UCSD-AML1 (cell line): ENCODE data around the gene TPSD1.
"Not testable (repeated sequence)": the region's sequence is repeated elsewhere in the genome, so short reads cannot be mapped to it uniquely, and the experiment has no call there.

Experiments
- DNase-seq: peaks from one replicate; lab custom pipeline; 2025; ENCODE audit not compliant: unreplicated experiment; lab: John Stamatoyannopoulos, UW

Gene TPSD1

GRCh38 chr16:1279945-1280589 lies 24.2 kb downstream of the TPSD1 start:
- no peak for DNase-seq

DNA sequence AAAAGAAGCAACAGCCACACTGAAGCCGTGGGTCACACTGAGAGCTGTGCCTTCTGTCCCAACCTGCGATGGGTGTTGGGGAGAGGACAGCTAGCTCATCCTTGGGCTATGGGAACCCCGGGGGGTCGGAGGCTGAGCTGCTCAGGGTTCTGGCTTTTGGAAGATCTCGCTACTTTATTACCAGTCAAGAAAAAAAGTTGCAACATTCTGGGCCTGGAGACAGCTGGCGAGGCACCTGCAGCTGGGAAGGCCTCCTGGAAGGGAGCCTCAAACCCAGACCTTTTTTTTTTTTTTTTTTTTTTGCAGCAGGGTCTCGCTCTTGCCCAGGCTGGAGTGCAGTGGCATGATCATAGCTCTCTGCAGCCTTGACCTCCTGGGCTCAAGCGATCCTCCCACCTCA lies 24.9 kb downstream of the TPSD1 start:
- no peak for DNase-seq

GRCh38 chr16:1281517-1281916 lies 25.6 kb downstream of the TPSD1 start:
- no peak for DNase-seq

- no peak for DNase-seq
Observed at GRCh38 chr16:1282324-1282973, 26.6 kb downstream of the TPSD1 start.

- DNase-seq = peak; percentile 34
Observed at GRCh38 chr16:1283296-1283695, 27.4 kb downstream of the TPSD1 start.

DNA sequence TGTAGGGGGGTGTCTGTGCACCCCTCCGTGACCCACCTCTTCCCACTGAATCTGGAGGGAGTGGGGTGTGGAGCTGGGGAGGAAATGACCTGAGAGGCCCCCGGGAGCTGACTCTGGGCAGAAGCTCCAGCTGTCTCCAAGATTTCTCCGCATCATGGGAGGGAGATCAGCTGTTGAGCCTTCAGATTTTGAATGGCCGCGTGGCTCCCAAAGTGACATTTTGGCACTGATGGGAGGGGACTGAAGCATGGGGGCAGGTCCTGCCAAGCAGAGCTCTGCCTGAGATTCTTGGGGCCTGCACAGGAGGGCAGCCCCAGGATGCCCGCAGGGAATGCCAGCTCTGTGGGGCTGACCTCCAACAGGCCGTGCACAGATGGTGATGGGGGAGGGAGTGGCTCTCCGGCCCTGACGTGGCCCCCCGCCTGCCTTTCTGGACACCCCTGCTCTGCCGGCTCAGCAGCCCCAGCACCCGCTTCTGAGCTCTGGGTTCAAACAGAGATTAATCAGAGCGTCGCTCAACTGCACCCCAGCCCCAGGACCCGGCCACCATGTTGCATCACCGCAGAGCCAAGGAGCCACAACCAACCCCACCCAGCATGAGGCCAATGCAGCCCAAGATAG lies 28.2 kb downstream of the TPSD1 start:
- DNase-seq = no peak

DNA sequence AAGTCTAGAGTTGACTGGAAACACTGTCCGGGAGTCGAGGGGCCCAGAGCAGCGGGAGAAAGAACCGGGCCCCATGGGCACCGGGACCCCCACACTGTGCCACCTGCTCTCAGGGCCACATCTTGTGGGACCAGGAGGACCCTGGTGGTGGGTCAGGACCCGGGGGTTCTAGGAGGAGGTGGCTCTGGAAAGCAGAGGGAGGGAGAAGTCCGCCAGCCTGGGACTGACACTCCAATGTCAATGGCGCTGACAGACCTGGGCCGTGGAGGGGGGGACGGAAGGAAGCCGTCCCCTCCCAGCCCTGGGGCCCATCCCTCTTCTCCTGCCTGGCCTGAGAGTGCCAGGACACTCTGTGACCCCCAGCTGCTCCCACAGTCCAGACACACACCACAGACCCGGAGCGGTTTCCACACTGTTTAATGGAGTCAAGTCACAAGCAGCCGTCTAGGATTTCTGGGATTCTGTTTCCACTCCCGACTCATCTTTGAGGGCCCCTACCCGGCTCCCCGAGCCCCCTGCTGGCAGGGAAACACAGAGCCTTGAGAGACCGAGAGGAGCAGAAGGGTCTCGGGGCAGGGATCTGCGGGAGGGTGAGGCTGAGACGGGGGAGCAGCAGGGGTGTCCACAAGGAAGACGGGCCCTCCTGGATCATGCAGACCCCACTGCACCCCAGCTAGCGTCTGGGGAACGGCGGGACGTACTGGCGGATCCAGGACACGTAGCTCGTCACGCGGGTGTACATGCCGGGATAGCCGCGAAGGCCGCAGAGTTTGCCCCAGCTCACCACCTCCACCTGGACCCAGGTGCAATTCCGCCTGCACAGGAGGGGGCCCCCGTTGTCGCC lies 30.0 kb downstream of the TPSD1 start:
- no peak for DNase-seq

DNA sequence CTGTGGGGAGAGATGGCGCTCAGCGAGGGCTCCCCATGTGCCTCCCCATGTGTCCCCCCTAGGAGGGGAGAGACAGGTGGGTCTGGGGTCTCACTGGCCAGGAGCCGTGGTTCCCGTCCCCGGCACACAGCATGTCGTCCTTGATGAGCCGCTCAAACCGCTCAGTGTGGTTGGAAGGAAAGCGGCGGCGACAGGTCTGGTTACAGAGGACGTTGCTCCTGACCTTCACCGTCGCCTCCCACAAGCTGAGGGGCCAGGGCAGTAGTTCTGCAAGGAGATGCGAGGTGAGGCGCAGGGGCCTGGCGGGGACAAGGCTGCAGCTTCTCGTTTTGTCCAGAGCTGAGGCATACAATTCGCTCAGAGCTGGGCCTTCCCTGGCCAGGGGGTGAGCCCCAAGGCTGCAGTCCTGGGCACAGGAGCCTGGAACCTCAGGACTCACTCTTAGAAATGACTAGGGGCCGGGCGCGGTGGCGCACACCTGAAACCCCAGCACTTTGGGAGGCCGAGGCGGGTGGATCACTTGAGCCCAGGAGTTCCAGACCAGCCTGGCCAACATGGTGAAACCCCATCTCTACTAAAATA lies 30.7 kb downstream of the TPSD1 start:
- DNase-seq = no peak

- DNase-seq = no peak
Observed at GRCh38 chr16:1287982-1288670, 32.3 kb downstream of the TPSD1 start.

DNA sequence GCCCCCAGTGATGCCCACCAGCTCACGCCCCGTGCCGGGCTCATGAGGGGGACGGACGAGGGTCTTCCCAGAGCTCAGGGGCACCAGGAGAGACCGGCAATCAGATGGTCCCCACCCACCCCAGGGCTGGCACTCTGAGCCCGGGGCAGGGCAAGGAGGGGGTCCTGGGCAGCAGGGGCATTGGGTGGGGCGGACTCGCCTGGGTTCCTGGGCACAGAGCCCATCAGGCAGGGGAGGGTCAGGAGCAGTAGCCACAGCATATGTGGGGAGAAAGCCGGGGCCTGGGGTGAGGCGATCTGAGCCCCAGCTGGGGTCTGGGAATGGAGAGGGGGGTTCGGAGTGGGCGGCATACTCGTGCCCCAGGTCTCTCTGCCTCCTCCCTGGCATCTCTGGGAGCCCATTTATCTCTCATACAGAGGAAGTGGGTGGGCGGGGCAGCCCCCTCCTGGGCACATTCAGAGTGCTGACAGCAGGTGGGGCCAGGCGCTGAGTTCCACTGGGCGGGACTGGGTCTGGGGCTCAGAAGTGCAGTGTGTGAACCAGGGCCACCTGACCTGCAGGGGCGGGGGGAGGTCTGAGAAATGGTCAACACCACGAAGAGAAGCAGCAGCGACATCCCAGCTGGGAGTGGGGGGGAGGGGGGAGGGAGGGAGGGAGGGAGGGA lies 33.1 kb downstream of the TPSD1 start:
- no peak for DNase-seq

DNA sequence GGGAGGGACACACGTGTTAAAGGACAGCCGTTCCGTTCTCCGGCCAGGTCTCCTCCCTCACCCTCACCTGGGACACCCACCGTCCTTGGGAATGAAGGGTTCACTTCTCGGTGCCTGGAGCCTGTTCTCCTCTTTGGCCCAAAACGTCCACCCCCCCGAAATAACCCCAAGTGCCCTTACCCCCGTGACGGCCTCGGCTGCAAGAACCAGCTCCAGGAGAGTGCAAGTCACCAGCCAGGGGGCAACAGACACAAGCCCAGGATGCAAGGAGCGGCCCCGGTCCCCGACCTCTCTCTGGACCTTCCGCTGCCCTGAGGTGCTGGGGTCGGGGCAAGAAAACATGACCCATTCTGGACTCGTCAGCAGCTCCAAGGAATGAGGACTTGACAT lies 33.6 kb downstream of the TPSD1 start:
- no peak for DNase-seq

DNA sequence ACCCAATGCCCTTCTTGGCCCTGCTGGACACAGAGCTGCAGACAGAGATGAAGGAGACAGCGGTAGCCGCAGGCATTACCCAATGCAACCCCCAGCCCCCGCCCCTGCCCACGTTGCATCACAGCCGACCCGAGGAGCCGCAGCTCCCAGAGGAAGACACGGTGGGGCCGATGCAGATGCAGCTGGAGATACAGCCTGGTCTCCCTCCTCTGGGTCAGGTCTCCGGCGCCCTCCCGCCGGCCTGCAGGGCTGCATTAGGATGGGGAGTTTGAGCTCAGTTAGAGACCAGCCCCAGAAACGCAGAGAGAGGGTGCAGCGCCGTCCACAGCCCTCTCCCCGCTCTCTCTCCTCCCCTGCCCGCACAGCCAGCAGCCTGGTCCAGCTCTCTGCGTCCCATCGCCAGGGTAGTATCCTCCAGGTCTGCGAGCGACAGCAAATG lies 34.2 kb downstream of the TPSD1 start:
- no peak for DNase-seq

GRCh38 chr16:1290860-1291575 lies 35.1 kb downstream of the TPSD1 start:
- DNase-seq = no peak

DNA sequence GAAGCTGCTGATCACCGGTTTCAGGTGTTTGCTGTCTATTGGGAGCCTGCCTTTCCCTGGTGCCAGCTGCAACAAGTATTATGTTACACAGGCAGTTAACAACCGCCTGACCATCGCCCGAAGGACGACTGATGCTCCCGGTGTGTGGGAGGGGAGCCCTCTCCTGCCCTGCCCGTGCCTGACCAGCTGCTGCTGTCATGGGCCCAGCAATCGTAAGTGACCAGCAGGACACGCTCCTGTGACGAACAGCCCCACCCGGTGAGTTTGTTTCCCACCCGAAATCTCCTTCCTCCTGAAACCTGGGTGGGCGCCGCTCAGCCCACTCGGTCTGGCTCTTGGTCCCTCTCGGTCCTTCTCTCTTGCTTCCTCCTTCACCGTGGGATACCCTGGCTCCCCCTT lies 35.7 kb downstream of the TPSD1 start:
- no peak for DNase-seq

- not testable (repeated sequence) for DNase-seq
Observed at GRCh38 chr16:1292208-1292607, 36.3 kb downstream of the TPSD1 start.

DNA sequence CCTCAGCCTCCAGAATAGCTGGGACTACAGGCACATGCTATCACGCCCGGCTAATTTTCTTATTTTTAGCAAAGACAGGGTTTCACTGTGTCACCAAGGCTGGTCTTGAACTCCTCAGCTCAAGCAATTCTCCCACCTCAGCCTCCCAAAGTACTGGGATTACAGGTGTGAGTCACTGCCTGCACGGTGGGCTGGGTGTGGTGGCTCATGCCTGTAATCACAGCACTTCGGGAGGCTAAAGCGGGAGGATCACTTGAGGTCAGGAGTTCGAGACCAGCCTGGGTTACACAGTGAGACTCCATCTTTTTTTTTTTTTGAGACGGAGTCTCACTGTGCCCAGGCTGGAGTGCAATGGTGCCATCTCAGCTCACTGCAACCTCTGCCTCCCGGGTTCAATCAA lies 36.9 kb downstream of the TPSD1 start:
- DNase-seq = not testable (repeated sequence)

- no peak for DNase-seq
Observed at GRCh38 chr16:1293921-1294656, 38.2 kb downstream of the TPSD1 start.

DNA sequence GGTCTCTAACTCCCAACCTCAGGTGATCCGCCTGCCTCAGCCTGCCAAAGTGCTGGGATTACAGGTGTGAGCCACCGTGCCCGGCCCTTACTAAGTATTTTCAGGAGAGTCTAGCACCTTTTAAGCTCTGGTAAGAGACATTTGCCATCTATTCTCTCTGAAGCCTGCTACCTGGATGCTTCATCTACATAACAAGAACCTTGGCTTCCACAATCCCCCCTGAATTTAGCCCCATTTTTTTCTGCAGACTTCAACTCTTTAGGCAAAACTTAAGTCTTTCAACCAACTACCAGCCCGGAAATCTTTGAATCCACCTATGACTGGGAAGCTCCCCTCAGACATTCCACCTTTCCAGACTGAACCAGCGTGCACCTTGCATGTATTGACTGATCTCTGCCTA lies 39.6 kb downstream of the TPSD1 start:
- no peak for DNase-seq

DNA sequence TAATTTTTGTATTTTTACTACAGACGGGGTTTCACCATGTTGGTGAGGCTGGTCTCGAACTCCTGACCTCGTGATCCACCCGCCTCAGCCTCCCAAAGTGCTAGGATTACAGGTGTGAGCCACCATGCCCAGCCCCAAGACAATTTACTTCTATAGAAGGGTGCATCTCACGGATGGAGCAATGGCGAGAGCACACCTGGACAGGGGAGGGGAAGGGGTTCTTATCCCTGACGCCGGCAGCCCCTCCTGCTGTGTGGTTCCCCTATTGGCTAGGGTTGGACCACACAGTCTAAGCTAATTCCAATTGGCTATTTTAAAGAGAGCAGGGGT lies 40.8 kb downstream of the TPSD1 start:
- DNase-seq = not testable (repeated sequence)
